Prostate gland (tissue), 2 donors: ENCODE data around the gene SREBF2.

Experiments
- CTCF ChIP-seq, 4 experiments: fragments of 200-600 bp in 2 of 4; fragments of 450-650 bp in 2 of 4; sonication (generic) in 2 of 4; IDR thresholded peaks; 1 replicate in 3 of 4; 2 replicates in 1 of 4; pipeline ENCODE4 v1.5.1; 2016 to 2019; ENCODE audit warnings: antibody characterized with exemption in 4 of 4, mild to moderate bottlenecking in 2 of 4, moderate library complexity in 2 of 4
- POLR2A ChIP-seq: fragments of 450-650 bp; IDR thresholded peaks from one replicate; pipeline ENCODE4 v1.6.1; 2016; ENCODE audit warnings: antibody characterized with exemption, mild to moderate bottlenecking

- TF ChIP-seq CTCF (IDR thresholded peaks at IDR 0.05) (no peak), POLR2A (no peak)
Observed at GRCh38 chr22:41907436-41908401, 74.8 kb downstream of the SREBF2 start.
